ENCODE results near the gene CDH4.

The CDH4 gene

GRCh38 chr20:61413752-61414151 lies 161.7 kb downstream of the CDH4 start:
- H3K27ac ChIP-seq (ENCODE audit: extremely low read depth, low read depth, low read length), result no peak overlapping the region
- H3K4me1 ChIP-seq (ENCODE audit: control insufficient read depth, insufficient read depth, low read length), result no peaks in the 10 kb centered on the region
- no peaks in the 10 kb centered on the region for H3K36me3 ChIP-seq (ENCODE audit: control insufficient read depth in 2 of 2, insufficient read depth in 1 of 2, low read length in 2 of 2)
- TF ChIP-seq ZNF830 (tag by site-specific recombination; IDR thresholded peaks at IDR 0.05; ENCODE audit: low read depth) (no peak), ZNF24 (tag by site-specific recombination; IDR thresholded peaks at IDR 0.05) (no peak), ZNF548 (tag by site-specific recombination; IDR thresholded peaks at IDR 0.05) (peak; percentile 96), GLIS2 (tag by site-specific recombination; IDR thresholded peaks at IDR 0.05) (no peak), ZXDB (tag by site-specific recombination; IDR thresholded peaks at IDR 0.05) (no peak), TCF7L2 (IDR thresholded peaks at IDR 0.05; ENCODE audit: borderline replicate concordance, low read depth, low read length) (no peak)
- H3K4me3 ChIP-seq (ENCODE audit: low read depth, low read length), result no peak overlapping the region
- no peaks in the 10 kb centered on the region for H3K9me3 ChIP-seq (ENCODE audit: control insufficient read depth, insufficient read depth, low read depth, low read length)
- ChIA-PET CTCF (no interaction called here), POLR2A (no interaction called here)

- CTCF ChIA-PET, result interaction anchor here (1.1 kb wide), 1 partner anchor 10 kb away, joined by 3 read pairs; no protein-coding TSS in a partner anchor
- Histone ChIP-seq H3K27ac (ENCODE audit: extremely low read depth, low read depth, low read length) (no peak overlapping the region), H3K4me1 (ENCODE audit: control insufficient read depth, insufficient read depth, low read length) (no peaks in the 10 kb centered on the region), H3K4me3 (ENCODE audit: low read depth, low read length) (no peak overlapping the region), H3K36me3 (ENCODE audit: control insufficient read depth in 2 of 2, insufficient read depth in 1 of 2, low read length in 2 of 2) (no peaks in the 10 kb centered on the region), H3K9me3 (ENCODE audit: control insufficient read depth, insufficient read depth, low read depth, low read length) (no peaks in the 10 kb centered on the region)
- TF ChIP-seq ZIC2 (tag by site-specific recombination; IDR thresholded peaks at IDR 0.05), result peak; percentile 35; the same call in 1 of the 2 replicates
- TF ChIP-seq ZNF701 (tag by site-specific recombination; IDR thresholded peaks at IDR 0.05), result no peak
- TF ChIP-seq PBX3 (CRISPR knock-in tag; IDR thresholded peaks at IDR 0.05), result 0 out of 2 replicates have a peak, but pooled peaks have one; percentile 29
- TF ChIP-seq ZNF157 (tag by site-specific recombination; IDR thresholded peaks at IDR 0.05), result no peak
- POLR2A ChIA-PET, result no interaction called here
Measured at GRCh38 chr20:61414455-61414991, 162.5 kb downstream of the CDH4 start.

- Histone ChIP-seq H3K4me3 (ENCODE audit: low read depth, low read length) (no peak overlapping the region), H3K4me1 (ENCODE audit: control insufficient read depth, insufficient read depth, low read length) (no peaks in the 10 kb centered on the region), H3K9me3 (ENCODE audit: control insufficient read depth, insufficient read depth, low read depth, low read length) (no peaks in the 10 kb centered on the region), H3K36me3 (ENCODE audit: control insufficient read depth in 2 of 2, insufficient read depth in 1 of 2, low read length in 2 of 2) (no peaks in the 10 kb centered on the region), H3K27ac (ENCODE audit: extremely low read depth, low read depth, low read length) (no peak overlapping the region)
- ChIA-PET POLR2A (no interaction called here), CTCF (no interaction called here)
- TF ChIP-seq ZNF449 (tag by site-specific recombination; IDR thresholded peaks at IDR 0.05), result no peak
- TF ChIP-seq ZNF121 (tag by site-specific recombination; IDR thresholded peaks at IDR 0.05), result no peak
- TF ChIP-seq ZBTB26 (tag by site-specific recombination; optimal IDR thresholded peaks at IDR 0.05), result no peak
- no peak for TF ChIP-seq SP7 (tag by site-specific recombination; IDR thresholded peaks at IDR 0.05)
- TF ChIP-seq ZNF629 (tag by site-specific recombination; IDR thresholded peaks at IDR 0.05), result no peak
- no peak for TF ChIP-seq KLF17 (tag by site-specific recombination; IDR thresholded peaks at IDR 0.05)
- TF ChIP-seq ZNF133 (tag by site-specific recombination; IDR thresholded peaks at IDR 0.05), result no peak
- TF ChIP-seq CTCF (tag by site-specific recombination; IDR thresholded peaks at IDR 0.05), result no peak
Measured at GRCh38 chr20:61416546-61416945, 164.5 kb downstream of the CDH4 start.
